Osteocyte (in vitro differentiated cells): ENCODE data around the gene CACNA2D1. TPM values are rescaled to one million over a fixed set of nuclear protein-coding genes. Genes with fewer than 3 reads are reported as not detected.

Experiments used
- DNase-seq: peaks from one replicate; pipeline ENCODE4 v3.0.0; 2021; ENCODE audit warnings: mixed read lengths; ENCODE audit not compliant: unreplicated experiment; ENCODE audit errors: extremely low spot score
- H3K27ac Mint-ChIP-seq: one replicate; pipeline ENCODE4 v1.8.0; 2021; ENCODE audit warnings: mild to moderate bottlenecking, mixed read lengths; ENCODE audit not compliant: unreplicated experiment
- H3K27me3 Mint-ChIP-seq: one replicate; pipeline ENCODE4 v1.8.0; 2021; ENCODE audit warnings: mixed read lengths; ENCODE audit not compliant: unreplicated experiment
- H3K36me3 Mint-ChIP-seq: one replicate; pipeline ENCODE4 v1.8.0; 2021; ENCODE audit warnings: mixed read lengths; ENCODE audit not compliant: unreplicated experiment
- H3K4me1 Mint-ChIP-seq: one replicate; pipeline ENCODE4 v1.8.0; 2021; ENCODE audit warnings: mixed read lengths; ENCODE audit not compliant: unreplicated experiment
- H3K4me3 Mint-ChIP-seq: one replicate; pipeline ENCODE4 v1.8.0; 2021; ENCODE audit warnings: mild to moderate bottlenecking, moderate library complexity, mixed read lengths; ENCODE audit not compliant: unreplicated experiment
- H3K9me3 Mint-ChIP-seq: one replicate; pipeline ENCODE4 v1.8.0; 2021; ENCODE audit warnings: mixed read lengths; ENCODE audit not compliant: unreplicated experiment
- CTCF ChIP-seq: fragments of 200-600 bp; sonication (generic); IDR thresholded peaks from 2 replicates; pipeline ENCODE4 v1.5.0; 2021; ENCODE audit warnings: antibody characterized with exemption, mild to moderate bottlenecking, moderate library complexity
- total RNA-seq: library from RNA; stranded (reverse); gene quantifications from 2 replicates; pipeline ENCODE4 v1.2.1, GENCODE V29; 2021

The CACNA2D1 gene
- total RNA-seq, 1 donor from 2014 or later: 24.3 TPM

- H3K36me3 Mint-ChIP-seq: no peaks in the 10 kb centered on the region
- H3K27ac Mint-ChIP-seq: no peak overlapping the region
- H3K4me1 Mint-ChIP-seq: peaks cover 10% of the 10 kb centered on the region
- H3K27me3 Mint-ChIP-seq: no peaks in the 10 kb centered on the region
- H3K4me3 Mint-ChIP-seq: no peak overlapping the region
- no peak for TF ChIP-seq CTCF
- no peaks in the 10 kb centered on the region for H3K9me3 Mint-ChIP-seq
- DNase-seq: no peak
Observed at GRCh38 chr7:82429408-82429807, 14.2 kb downstream of the CACNA2D1 start.

- Mint-ChIP-seq H3K9me3 (no peaks in the 10 kb centered on the region), H3K4me1 (peaks cover 10% of the 10 kb centered on the region), H3K4me3 (no peak overlapping the region), H3K27me3 (no peaks in the 10 kb centered on the region), H3K36me3 (no peaks in the 10 kb centered on the region), H3K27ac (peak overlapping the region; percentile 36)
- TF ChIP-seq CTCF: no peak
- no peak for DNase-seq
Observed at GRCh38 chr7:82428186-82428961, 15.2 kb downstream of the CACNA2D1 start.

- no peak overlapping the region for H3K4me3 Mint-ChIP-seq
Observed at GRCh38 chr7:82423446-82423845, 20.1 kb downstream of the CACNA2D1 start.

GRCh38 chr7:82419200-82419599 is 24.4 kb downstream of the CACNA2D1 start:
- no peak overlapping the region for H3K27ac Mint-ChIP-seq
- no peaks in the 10 kb centered on the region for H3K27me3 Mint-ChIP-seq
- H3K4me1 Mint-ChIP-seq: no peaks in the 10 kb centered on the region
- H3K4me3 Mint-ChIP-seq: no peak overlapping the region
- peaks cover 5% of the 10 kb centered on the region for H3K36me3 Mint-ChIP-seq
- peaks cover 7% of the 10 kb centered on the region for H3K9me3 Mint-ChIP-seq
- no peak for DNase-seq
- no peak for TF ChIP-seq CTCF

More at GRCh38 chr7:82423446-82423845, 20.1 kb downstream of the CACNA2D1 start:
- H3K27ac Mint-ChIP-seq: no peak overlapping the region
- H3K4me1 Mint-ChIP-seq: peaks cover 9% of the 10 kb centered on the region
- H3K9me3 Mint-ChIP-seq: no peaks in the 10 kb centered on the region
- peaks cover 5% of the 10 kb centered on the region for H3K36me3 Mint-ChIP-seq
- DNase-seq: no peak
- H3K27me3 Mint-ChIP-seq: no peaks in the 10 kb centered on the region
- TF ChIP-seq CTCF: no peak

- no peaks in the 10 kb centered on the region for H3K27me3 Mint-ChIP-seq
- H3K27ac Mint-ChIP-seq: no peak overlapping the region
- peaks cover 5% of the 10 kb centered on the region for H3K36me3 Mint-ChIP-seq
- peaks cover 7% of the 10 kb centered on the region for H3K9me3 Mint-ChIP-seq
- no peak overlapping the region for H3K4me3 Mint-ChIP-seq
- no peak for TF ChIP-seq CTCF
- H3K4me1 Mint-ChIP-seq: no peaks in the 10 kb centered on the region
- no peak for DNase-seq
Observed at GRCh38 chr7:82417898-82418297, 25.7 kb downstream of the CACNA2D1 start.
